SK-N-SH (cell line): Measurements from ENCODE around the gene ZNF385C. TPM values are rescaled to one million over a fixed set of nuclear protein-coding genes. Genes with fewer than 3 reads are reported as not detected.

Experiments
- CTCF ChIA-PET: fragments of 300-600, 350-600 bp; formaldehyde crosslinking; extraction: SDS; loops from one replicate; lab custom pipeline; 2021; lab: Yijun Ruan, JAX
- POLR2A ChIA-PET: fragments of 350-600 bp; sonication (Branson Sonifier 250); formaldehyde crosslinking; extraction: SDS; loops from one replicate; lab custom pipeline; 2020; ENCODE audit warnings: antibody characterized with exemption, inconsistent platforms; lab: Yijun Ruan, JAX
- DNase-seq: peaks from one replicate; pipeline ENCODE4 v3.0.0; 2012
- H2AFZ ChIP-seq: fragments of 200-600 bp; sonication (generic); 2 replicates; pipeline ENCODE4 v1.8.1; 2016; ENCODE audit warnings: antibody characterized with exemption, mild to moderate bottlenecking, low read depth
- H3F3A ChIP-seq: fragments of 200-600 bp; sonication (generic); replicated peaks from 2 replicates; pipeline ENCODE3; 2016; ENCODE audit warnings: antibody characterized with exemption, mild to moderate bottlenecking; ENCODE audit not compliant: insufficient read depth
- H3K27ac ChIP-seq, 2 experiments: fragments of 200-500 bp in 1 of 2; fragments of 200-600 bp in 1 of 2; sonication (Bioruptor generic) in 1 of 2; sonication (generic), shearing (Covaris generic) in 1 of 2; 2 replicates each; pipeline versions ENCODE4 v1.5.1 to v1.6.1; 2014 to 2016; ENCODE audit warnings: low read depth in 2 of 2, inconsistent platforms in 1 of 2, low read length in 1 of 2, mild to moderate bottlenecking in 1 of 2, mixed read lengths in 1 of 2
- H3K27me3 ChIP-seq: fragments of 200-600 bp; sonication (generic), shearing (Covaris generic); 2 replicates; pipeline ENCODE4 v1.6.1; 2016; ENCODE audit warnings: mixed run types; ENCODE audit not compliant: insufficient read depth
- H3K36me3 ChIP-seq, 2 experiments: fragments of 200-500 bp in 1 of 2; fragments of 200-600 bp in 1 of 2; sonication (Bioruptor generic) in 1 of 2; sonication (generic) in 1 of 2; replicated peaks in 1 of 2; 2 replicates each; pipeline versions ENCODE3 to v1.5.1; 2014 to 2016; ENCODE audit warnings: low read length in 1 of 2, mild to moderate bottlenecking in 1 of 2; ENCODE audit not compliant: insufficient read depth in 2 of 2, control insufficient read depth in 1 of 2
- H3K4me1 ChIP-seq, 2 experiments: fragments of 200-500 bp in 1 of 2; fragments of 200-600 bp in 1 of 2; sonication (Bioruptor generic) in 1 of 2; sonication (generic), shearing (Covaris generic) in 1 of 2; 2 replicates each; pipeline versions ENCODE4 v1.5.1 to v1.6.1; 2014 to 2016; ENCODE audit warnings: low read depth in 1 of 2, low read length in 1 of 2, mixed run types in 1 of 2; ENCODE audit not compliant: insufficient read depth in 2 of 2, control insufficient read depth in 1 of 2
- H3K4me2 ChIP-seq: fragments of 200-600 bp; sonication (generic), shearing (Covaris generic); 2 replicates; pipeline ENCODE4 v1.6.1; 2017; ENCODE audit warnings: mixed run types
- H3K4me3 ChIP-seq, 2 experiments: fragments of 200-500 bp in 1 of 2; fragments of 200-600 bp in 1 of 2; sonication (Bioruptor generic) in 1 of 2; sonication (generic), shearing (Covaris generic) in 1 of 2; 2 replicates each; pipeline versions ENCODE4 v1.5.1 to v1.8.1; 2014 to 2016; ENCODE audit warnings: low read depth in 2 of 2, inconsistent platforms in 1 of 2, low read length in 1 of 2, mild to moderate bottlenecking in 1 of 2, mixed read lengths in 1 of 2, moderate library complexity in 1 of 2
- H3K79me2 ChIP-seq: fragments of 200-600 bp; sonication (generic); 2 replicates; pipeline ENCODE4 v1.8.1; 2017; ENCODE audit warnings: mild to moderate bottlenecking; ENCODE audit not compliant: insufficient read depth
- H3K9ac ChIP-seq: fragments of 200-600 bp; sonication (generic); 2 replicates; pipeline ENCODE4 v1.6.1; 2017; ENCODE audit warnings: mixed run types
- H3K9me2 ChIP-seq: fragments of 200-600 bp; sonication (generic); 2 replicates; pipeline ENCODE4 v1.6.1; 2017; ENCODE audit warnings: mixed run types
- H3K9me3 ChIP-seq: fragments of 200-600 bp; sonication (generic); 2 replicates; pipeline ENCODE4 v1.6.1; 2017; ENCODE audit warnings: mixed run types, mild to moderate bottlenecking, moderate library complexity
- H4K20me1 ChIP-seq: fragments of 200-600 bp; sonication (generic); 2 replicates; pipeline ENCODE4 v1.6.1; 2017; ENCODE audit warnings: mild to moderate bottlenecking, mixed run types; ENCODE audit not compliant: insufficient read depth
- CTCF ChIP-seq: fragments of 200-600 bp; sonication (generic); IDR thresholded peaks from 2 replicates; pipeline ENCODE4 v1.6.1; 2017; ENCODE audit warnings: antibody characterized with exemption, mild to moderate bottlenecking, moderate library complexity
- EZH2phosphoT487 ChIP-seq: fragments of 200-600 bp; sonication (generic); IDR thresholded peaks from 2 replicates; pipeline ENCODE4 v1.6.1; 2017; ENCODE audit warnings: low read depth, mixed run types, mild to moderate bottlenecking, antibody characterized with exemption, moderate library complexity, borderline replicate concordance
- JUND ChIP-seq: IDR thresholded peaks from 2 replicates; pipeline ENCODE4 v1.4.0; 2012
- MEF2A ChIP-seq: IDR thresholded peaks from 2 replicates; pipeline ENCODE4 v1.4.0; 2012; ENCODE audit warnings: low read depth, borderline replicate concordance
- NFIC ChIP-seq: IDR thresholded peaks from 2 replicates; pipeline ENCODE4 v1.4.0; 2012; ENCODE audit warnings: borderline replicate concordance
- NRF1 ChIP-seq: IDR thresholded peaks from 2 replicates; pipeline ENCODE4 v1.6.1; 2012; ENCODE audit warnings: low read depth, mild to moderate bottlenecking, low read length
- PBX3 ChIP-seq: IDR thresholded peaks from 2 replicates; pipeline ENCODE4; 2012
- REST ChIP-seq: IDR thresholded peaks from 2 replicates; pipeline ENCODE4 v1.6.1; 2012; ENCODE audit warnings: mild to moderate bottlenecking, low read depth, low read length, moderate library complexity
- SIN3A ChIP-seq: IDR thresholded peaks from 2 replicates; pipeline ENCODE4 v1.6.1; 2012; ENCODE audit warnings: low read depth, mild to moderate bottlenecking, low read length, moderate library complexity, borderline replicate concordance
- TCF12 ChIP-seq: IDR thresholded peaks from 2 replicates; pipeline ENCODE4 v1.4.0; 2012
- USF1 ChIP-seq: IDR thresholded peaks from 2 replicates; pipeline ENCODE4 v1.4.0; 2012; ENCODE audit warnings: low read depth, borderline replicate concordance
- WGBS: methylation state at CpG from one replicate; pipeline ENCODE4 v1.1.6; 2017; ENCODE audit warnings: low lambda C conversion rate; 5-methylcytosine and 5-hydroxymethylcytosine counted together
- polyA plus RNA-seq, 3 experiments: library from polyadenylated mRNA; depleted of rRNA; stranded (reverse); fragments of >200 nt; gene quantifications; 2 replicates each; pipeline ENCODE4 v1.2.3, GENCODE V29; 2012

Gene ZNF385C
- polyA plus RNA-seq, 1 of the 3 experiments (the other 2 are of a cell fraction): 0.05 TPM

- H4K20me1 ChIP-seq: peaks cover 57% of the 10 kb centered on the region
- DNase-seq: no peak
- 69% methylated on average over 3 of the region's 3 CpGs for WGBS
- H3K27me3 ChIP-seq: no peaks in the 10 kb centered on the region
- ChIA-PET POLR2A (interaction anchor here (0.6 kb wide), 1 partner anchor 13 kb away, joined by 3 read pairs; no protein-coding TSS in a partner anchor), CTCF (interaction anchor here (0.8 to 1.5 kb wide), 5 partner anchors 11 to 44 kb away, joined by 3 to 4 read pairs (median 4); partner anchors contain the start of gene NKIRAS2)
- no peaks in the 10 kb centered on the region for H3F3A ChIP-seq
- TF ChIP-seq REST (no peak), EZH2phosphoT487 (no peak), PBX3 (no peak), USF1 (no peak), CTCF (no peak), SIN3A (no peak), NFIC (no peak), NRF1 (no peak), TCF12 (no peak), MEF2A (no peak), JUND (no peak)
- H3K9me3 ChIP-seq: no peaks in the 10 kb centered on the region
- no peak overlapping the region for H2AFZ ChIP-seq
- H3K27ac ChIP-seq: peak overlapping the region in 1 of 2 experiments; percentile 9; a peak in 2 of 4 replicates
- no peak overlapping the region for H3K4me3 ChIP-seq
- H3K9ac ChIP-seq: peak overlapping the region; percentile 6; the same call in 1 of the 2 replicates
- H3K4me1 ChIP-seq: peaks cover 6 to 8% of the 10 kb centered on the region in 2 experiments; a peak in 2 of 4 replicates
- H3K9me2 ChIP-seq: no peaks in the 10 kb centered on the region
- peaks cover 29 to 35% of the 10 kb centered on the region in 2 experiments for H3K36me3 ChIP-seq
- H3K79me2 ChIP-seq: peaks cover 79% of the 10 kb centered on the region
- H3K4me2 ChIP-seq: peak overlapping the region; percentile 36
Observed at GRCh38 chr17:42002792-42003301, 95.4 kb downstream of the ZNF385C start.
